Thymus (tissue), 11 donors: ENCODE data around the gene BTF3. TPM values are rescaled to one million over a fixed set of nuclear protein-coding genes. Genes with fewer than 3 reads are reported as not detected.

Experiments
- DNase-seq, 9 donors: peaks; one replicate each; pipeline ENCODE4 v3.0.0-alpha.2; 2013; ENCODE audit warnings: low spot score in 9 of 9, low read depth in 6 of 9, missing footprints in 1 of 9
- H3K27ac ChIP-seq, 2 donors: one replicate each; pipeline ENCODE4 v1.5.1; 2013; ENCODE audit warnings: control low read depth in 1 of 2, low read depth in 1 of 2, low read length in 1 of 2, mild to moderate bottlenecking in 1 of 2, moderate library complexity in 1 of 2
- H3K27me3 ChIP-seq, 2 donors: one replicate each; pipeline ENCODE4 v1.5.1; 2013; ENCODE audit warnings: low read length in 1 of 2; ENCODE audit not compliant: control insufficient read depth in 2 of 2, insufficient read depth in 1 of 2
- H3K36me3 ChIP-seq, 2 donors: one replicate each; pipeline ENCODE4 v1.5.1; 2013; ENCODE audit warnings: low read length in 1 of 2, mild to moderate bottlenecking in 1 of 2, moderate library complexity in 1 of 2; ENCODE audit not compliant: control insufficient read depth in 2 of 2, insufficient read depth in 2 of 2
- H3K4me1 ChIP-seq, 2 donors: one replicate each; pipeline ENCODE4 v1.5.1; 2013; ENCODE audit warnings: low read length in 2 of 2; ENCODE audit not compliant: control insufficient read depth in 2 of 2, insufficient read depth in 2 of 2
- H3K4me3 ChIP-seq, 2 donors: one replicate each; pipeline ENCODE4 v1.5.1; 2013; ENCODE audit warnings: low read length in 2 of 2, control low read depth in 1 of 2, mild to moderate bottlenecking in 1 of 2
- H3K9me3 ChIP-seq, 2 donors: one replicate each; pipeline ENCODE4 v1.5.1; 2013; ENCODE audit warnings: low read length in 1 of 2, mild to moderate bottlenecking in 1 of 2; ENCODE audit not compliant: control insufficient read depth in 2 of 2, insufficient read depth in 1 of 2
- WGBS: extraction: QIAGEN DNeasy Blood & Tissue Kit; methylation state at CpG from one replicate; pipeline ENCODE4 v1.1.7; 2013; 5-methylcytosine and 5-hydroxymethylcytosine counted together
- polyA plus RNA-seq: library from polyadenylated mRNA; stranded (reverse); fragments of 200-250 nt; gene quantifications from one replicate; pipeline ENCODE4 v1.2.3, GENCODE V29; 2013
- total RNA-seq: library from RNA; stranded (reverse); fragments of 120-200 nt; gene quantifications from one replicate; pipeline ENCODE4 v1.2.4, GENCODE V29; 2013
- donor health status: healthy.

The BTF3 gene
- total and polyA plus RNA-seq, 2 donors, result 448 to 1,030 TPM

DNA sequence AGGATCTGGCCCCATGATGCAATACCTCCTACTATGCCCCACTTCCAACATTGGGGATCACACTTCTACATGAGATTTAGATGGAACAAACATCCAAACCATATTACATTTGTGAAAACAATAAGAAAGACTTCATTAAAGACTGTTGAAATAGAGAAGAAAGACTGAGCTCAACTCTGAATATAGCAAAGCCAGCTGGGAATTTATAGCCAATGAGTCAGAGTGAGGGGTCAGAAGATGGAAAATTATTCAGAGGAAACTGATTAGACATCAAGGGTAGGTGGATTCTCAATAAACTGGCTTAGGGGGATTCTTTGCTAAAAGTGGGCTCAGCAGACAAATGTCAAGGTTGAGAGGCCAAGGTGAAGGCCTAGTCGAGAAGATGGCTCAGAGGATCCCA is 25.6 kb downstream of the BTF3 start:
- no peaks in the 10 kb centered on the region for H3K36me3 ChIP-seq
- H3K9me3 ChIP-seq, result no peaks in the 10 kb centered on the region
- 86% methylated on average over 1 of the region's 1 CpG for WGBS
- H3K27ac ChIP-seq, result no peak overlapping the region
- H3K4me1 ChIP-seq, result peaks cover 0 to 5% of the 10 kb centered on the region in 2 donors
- peaks cover 0 to 4% of the 10 kb centered on the region in 2 donors for H3K27me3 ChIP-seq
- H3K4me3 ChIP-seq, result no peak overlapping the region
- no peak for DNase-seq

- no peaks in the 10 kb centered on the region for H3K9me3 ChIP-seq
- H3K27me3 ChIP-seq, result peaks cover 0 to 4% of the 10 kb centered on the region in 2 donors
- no peaks in the 10 kb centered on the region for H3K36me3 ChIP-seq
- WGBS, result 97% methylated on average over 3 of the region's 3 CpGs
- no peak overlapping the region for H3K4me3 ChIP-seq
- no peaks in the 10 kb centered on the region for H3K4me1 ChIP-seq
- no peak for DNase-seq
- H3K27ac ChIP-seq, result no peak overlapping the region
Measured at GRCh38 chr5:73525606-73526203, 27.5 kb downstream of the BTF3 start.

DNA sequence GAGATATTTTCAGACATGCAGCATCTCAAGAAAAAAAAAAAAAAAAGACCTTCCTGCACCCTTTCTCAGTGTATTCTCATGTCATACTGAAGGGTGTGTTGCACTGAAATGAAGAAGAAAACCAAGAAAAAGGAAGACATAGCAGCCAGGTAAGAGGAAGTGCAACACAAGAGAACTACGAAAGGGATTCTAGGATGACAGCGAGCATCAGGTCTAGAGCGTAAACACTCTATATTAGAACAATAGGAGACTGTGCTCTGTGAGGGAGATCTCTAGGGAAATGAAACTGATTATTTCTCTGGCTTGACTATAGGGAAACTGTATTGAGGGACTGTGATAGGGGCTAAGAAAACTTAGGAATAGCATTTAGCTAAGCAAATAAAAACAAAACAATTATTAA is 30.0 kb downstream of the BTF3 start:
- 87% methylated on average over 3 of the region's 3 CpGs for WGBS
- Histone ChIP-seq H3K36me3 (no peaks in the 10 kb centered on the region), H3K27ac (no peak overlapping the region), H3K27me3 (peaks cover 0 to 4% of the 10 kb centered on the region in 2 donors), H3K9me3 (no peaks in the 10 kb centered on the region), H3K4me1 (no peaks in the 10 kb centered on the region), H3K4me3 (no peak overlapping the region)
- DNase-seq, result no peak

- H3K27ac ChIP-seq, result no peak overlapping the region
- H3K27me3 ChIP-seq, result peaks cover 0 to 5% of the 10 kb centered on the region in 2 donors
- WGBS, result 98% methylated on average over 1 of the region's 1 CpG
- H3K4me1 ChIP-seq, result no peaks in the 10 kb centered on the region
- no peak for DNase-seq
- H3K9me3 ChIP-seq, result no peaks in the 10 kb centered on the region
- H3K4me3 ChIP-seq, result no peak overlapping the region
- H3K36me3 ChIP-seq, result no peaks in the 10 kb centered on the region
Measured at GRCh38 chr5:73529081-73529480, 30.8 kb downstream of the BTF3 start.

GRCh38 chr5:73531356-73531755 is 33.1 kb downstream of the BTF3 start:
- no peak overlapping the region for H3K4me3 ChIP-seq
- H3K4me1 ChIP-seq, result no peaks in the 10 kb centered on the region
- DNase-seq, result no peak
- no peak overlapping the region for H3K27ac ChIP-seq
- peaks cover 0 to 8% of the 10 kb centered on the region in 2 donors for H3K27me3 ChIP-seq
- H3K36me3 ChIP-seq, result no peaks in the 10 kb centered on the region
- whole genome bisulfite sequencing, result 96% methylated on average over 1 of the region's 1 CpG
- no peaks in the 10 kb centered on the region for H3K9me3 ChIP-seq

- H3K4me1 ChIP-seq, result no peaks in the 10 kb centered on the region
- no peak overlapping the region for H3K27ac ChIP-seq
- H3K27me3 ChIP-seq, result peaks cover 0 to 5% of the 10 kb centered on the region in 2 donors
- H3K36me3 ChIP-seq, result no peaks in the 10 kb centered on the region
- H3K9me3 ChIP-seq, result no peaks in the 10 kb centered on the region
- no peak for DNase-seq
- no peak overlapping the region for H3K4me3 ChIP-seq
- WGBS, result 91% methylated on average over 5 of the region's 5 CpGs
Measured at GRCh38 chr5:73532195-73532594, 34.0 kb downstream of the BTF3 start.

- Histone ChIP-seq H3K36me3 (no peaks in the 10 kb centered on the region), H3K9me3 (no peaks in the 10 kb centered on the region), H3K27ac (no peak overlapping the region), H3K4me3 (no peak overlapping the region), H3K27me3 (peaks cover 0 to 5% of the 10 kb centered on the region in 2 donors), H3K4me1 (no peaks in the 10 kb centered on the region)
- 91% methylated on average over 5 of the region's 5 CpGs for WGBS
- no peak for DNase-seq
Measured at GRCh38 chr5:73534011-73534644, 35.9 kb downstream of the BTF3 start.

- Histone ChIP-seq H3K27ac (no peak overlapping the region), H3K4me3 (no peak overlapping the region), H3K4me1 (no peaks in the 10 kb centered on the region), H3K36me3 (no peaks in the 10 kb centered on the region), H3K9me3 (no peaks in the 10 kb centered on the region), H3K27me3 (peaks cover 0 to 7% of the 10 kb centered on the region in 2 donors)
- 97% methylated on average over 2 of the region's 2 CpGs for WGBS
- DNase-seq, result no peak
Measured at GRCh38 chr5:73534971-73535370, 36.7 kb downstream of the BTF3 start.

DNA sequence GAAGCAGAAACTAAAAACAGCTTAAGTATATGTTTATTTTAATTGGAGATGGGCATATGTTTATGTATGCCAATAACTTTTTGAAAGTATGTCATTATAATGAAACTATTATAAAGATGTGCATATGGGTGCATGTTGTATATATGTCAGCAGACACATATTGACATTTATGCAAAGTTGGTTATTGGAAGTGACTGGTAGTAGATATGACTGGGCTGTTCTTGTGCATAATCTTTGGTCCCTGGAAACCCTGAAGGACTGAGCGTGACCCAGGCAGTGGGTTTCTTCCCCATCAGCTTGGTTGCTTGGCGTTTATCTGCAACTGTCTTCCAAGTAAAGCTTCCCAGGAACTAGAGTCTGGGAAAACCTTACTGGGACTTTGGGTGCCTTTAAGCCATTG is 41.5 kb downstream of the BTF3 start:
- peaks cover 0 to 13% of the 10 kb centered on the region in 2 donors for H3K27me3 ChIP-seq
- no peak overlapping the region for H3K27ac ChIP-seq
- H3K9me3 ChIP-seq, result no peaks in the 10 kb centered on the region
- WGBS, result 94% methylated on average over 2 of the region's 2 CpGs
- no peaks in the 10 kb centered on the region for H3K36me3 ChIP-seq
- no peak overlapping the region for H3K4me3 ChIP-seq
- DNase-seq, result no peak
- H3K4me1 ChIP-seq, result no peaks in the 10 kb centered on the region
